Measurements from ENCODE around the gene DXO. TPM values are rescaled to one million over a fixed set of nuclear protein-coding genes. Genes with fewer than 3 reads are reported as not detected.

The DXO gene
- total and polyA plus RNA-seq, 2 of the 13 experiments (the other 11 are each of a cell fraction or from before 2014, with no cell fraction given): 18.6 to 26.2 TPM

DNA sequence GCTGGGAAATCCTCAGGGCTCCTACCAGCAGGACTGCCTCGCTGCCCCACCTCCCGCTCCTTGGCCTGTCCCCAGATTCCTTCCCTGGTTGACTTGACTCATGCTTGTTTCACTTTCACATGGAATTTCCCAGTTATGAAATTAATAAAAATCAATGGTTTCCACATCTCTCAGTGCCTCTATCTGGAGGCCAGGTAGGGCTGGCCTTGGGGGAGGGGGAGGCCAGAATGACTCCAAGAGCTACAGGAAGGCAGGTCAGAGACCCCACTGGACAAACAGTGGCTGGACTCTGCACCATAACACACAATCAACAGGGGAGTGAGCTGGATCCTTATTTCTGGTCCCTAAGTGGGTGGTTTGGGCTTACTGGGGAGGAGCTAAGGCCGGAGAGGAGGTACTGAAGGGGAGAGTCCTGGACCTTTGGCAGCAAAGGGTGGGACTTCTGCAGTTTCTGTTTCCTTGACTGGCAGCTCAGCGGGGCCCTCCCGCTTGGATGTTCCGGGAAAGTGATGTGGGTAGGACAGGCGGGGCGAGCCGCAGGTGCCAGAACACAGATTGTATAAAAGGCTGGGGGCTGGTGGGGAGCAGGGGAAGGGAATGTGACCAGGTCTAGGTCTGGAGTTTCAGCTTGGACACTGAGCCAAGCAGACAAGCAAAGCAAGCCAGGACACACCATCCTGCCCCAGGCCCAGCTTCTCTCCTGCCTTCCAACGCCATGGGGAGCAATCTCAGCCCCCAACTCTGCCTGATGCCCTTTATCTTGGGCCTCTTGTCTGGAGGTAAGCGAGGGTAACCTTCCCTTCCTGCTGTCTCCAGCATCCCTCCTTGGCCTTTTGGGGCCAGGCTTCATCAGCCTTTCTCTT lies 26.2 kb downstream of the DXO start, which contains the start of gene CFB (continued):
- TF ChIP-seq ZBTB43 (CRISPR knock-in tag; conservative IDR thresholded peaks at IDR 0.05) (peak; percentile 87), ZNF564 (CRISPR knock-in tag; IDR thresholded peaks at IDR 0.05) (peak; percentile 53; the same call in 1 of the 2 replicates), ZNF790 (CRISPR knock-in tag; IDR thresholded peaks at IDR 0.05; ENCODE audit: borderline replicate concordance) (no peak; the same call in 1 of the 2 replicates), ZNF703 (CRISPR knock-in tag; IDR thresholded peaks at IDR 0.05; ENCODE audit: borderline replicate concordance) (peak; percentile 75; the same call in 1 of the 2 replicates), ZNF431 (CRISPR knock-in tag; IDR thresholded peaks at IDR 0.05; ENCODE audit: borderline replicate concordance, low read depth) (peak; percentile 44; the same call in 1 of the 2 replicates), ZNF280B (CRISPR knock-in tag; IDR thresholded peaks at IDR 0.05; ENCODE audit: borderline replicate concordance) (no peak; the same call in 1 of the 2 replicates), ZKSCAN8 (CRISPR knock-in tag; IDR thresholded peaks at IDR 0.05; ENCODE audit: borderline replicate concordance) (peak; percentile 93), MYC (CRISPR knock-in tag; IDR thresholded peaks at IDR 0.05; ENCODE audit: borderline replicate concordance) (peak; percentile 70; the same call in 1 of the 2 replicates), MEF2D (CRISPR knock-in tag; IDR thresholded peaks at IDR 0.05) (peak; percentile 86), ZKSCAN5 (CRISPR knock-in tag; IDR thresholded peaks at IDR 0.05) (peak; percentile 10; the same call in 1 of the 2 replicates), FOXA3 (CRISPR knock-in tag; IDR thresholded peaks at IDR 0.05) (peak; percentile 96), BCL3 (CRISPR knock-in tag; IDR thresholded peaks at IDR 0.05) (peak; percentile 78; the same call in 1 of the 2 replicates), PHF21A (CRISPR knock-in tag; IDR thresholded peaks at IDR 0.05) (peak; percentile 98), ZBTB3 (CRISPR knock-in tag; IDR thresholded peaks at IDR 0.05; ENCODE audit: borderline replicate concordance, low read depth) (peak; percentile 63; the same call in 1 of the 2 replicates), RXRB (CRISPR knock-in tag; IDR thresholded peaks at IDR 0.05; ENCODE audit: borderline replicate concordance) (peak; percentile 98), ZHX1 (CRISPR knock-in tag; IDR thresholded peaks at IDR 0.05; ENCODE audit: low read depth) (0 out of 2 replicates have a peak, but pooled peaks have one; percentile 59)
- TF ChIP-seq, protein P1, sequence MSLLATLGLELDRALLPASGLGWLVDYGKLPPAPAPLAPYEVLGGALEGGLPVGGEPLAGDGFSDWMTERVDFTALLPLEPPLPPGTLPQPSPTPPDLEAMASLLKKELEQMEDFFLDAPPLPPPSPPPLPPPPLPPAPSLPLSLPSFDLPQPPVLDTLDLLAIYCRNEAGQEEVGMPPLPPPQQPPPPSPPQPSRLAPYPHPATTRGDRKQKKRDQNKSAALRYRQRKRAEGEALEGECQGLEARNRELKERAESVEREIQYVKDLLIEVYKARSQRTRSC (CRISPR knock-in tag; IDR thresholded peaks at IDR 0.05; ENCODE audit: low read depth): no peak
- TF ChIP-seq, protein P2, sequence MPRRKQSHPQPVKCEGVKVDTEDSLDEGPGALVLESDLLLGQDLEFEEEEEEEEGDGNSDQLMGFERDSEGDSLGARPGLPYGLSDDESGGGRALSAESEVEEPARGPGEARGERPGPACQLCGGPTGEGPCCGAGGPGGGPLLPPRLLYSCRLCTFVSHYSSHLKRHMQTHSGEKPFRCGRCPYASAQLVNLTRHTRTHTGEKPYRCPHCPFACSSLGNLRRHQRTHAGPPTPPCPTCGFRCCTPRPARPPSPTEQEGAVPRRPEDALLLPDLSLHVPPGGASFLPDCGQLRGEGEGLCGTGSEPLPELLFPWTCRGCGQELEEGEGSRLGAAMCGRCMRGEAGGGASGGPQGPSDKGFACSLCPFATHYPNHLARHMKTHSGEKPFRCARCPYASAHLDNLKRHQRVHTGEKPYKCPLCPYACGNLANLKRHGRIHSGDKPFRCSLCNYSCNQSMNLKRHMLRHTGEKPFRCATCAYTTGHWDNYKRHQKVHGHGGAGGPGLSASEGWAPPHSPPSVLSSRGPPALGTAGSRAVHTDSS (CRISPR knock-in tag; conservative IDR thresholded peaks at IDR 0.05): no peak

All from HepG2 (cell line).